RKO (cell line): Measurements from ENCODE around the gene ZFR2.
A peak's percentile ranks its signal among the peaks of the same experiment; 100 is the strongest.
"Not testable (repeated sequence)": the region's sequence is repeated elsewhere in the genome, so short reads cannot be mapped to it uniquely, and the experiment has no call there.

ENCODE experiments used
- DNase-seq: peaks from one replicate; pipeline ENCODE4 v3.0.0-alpha.2; 2016; ENCODE audit warnings: low spot score

ZFR2 gene

GRCh38 chr19:3836887-3837286 is 32.0 kb downstream of the ZFR2 start:
- no peak for DNase-seq

- DNase-seq = no peak
Measured at GRCh38 chr19:3835055-3835435, 33.8 kb downstream of the ZFR2 start.

- DNase-seq = no peak
Measured at GRCh38 chr19:3834349-3835054, 34.3 kb downstream of the ZFR2 start.

- no peak for DNase-seq
Measured at GRCh38 chr19:3833578-3834348, 35.1 kb downstream of the ZFR2 start.

GRCh38 chr19:3832001-3832400 is 36.8 kb downstream of the ZFR2 start:
- DNase-seq = no peak

GRCh38 chr19:3831601-3832000 is 37.2 kb downstream of the ZFR2 start:
- no peak for DNase-seq

- no peak for DNase-seq
Measured at GRCh38 chr19:3830621-3831589, 37.9 kb downstream of the ZFR2 start.

GRCh38 chr19:3827306-3827705 is 41.5 kb downstream of the ZFR2 start:
- DNase-seq = no peak

- no peak for DNase-seq
Measured at GRCh38 chr19:3826163-3826562, 42.7 kb downstream of the ZFR2 start.

- no peak for DNase-seq
Measured at GRCh38 chr19:3825286-3825956, 43.4 kb downstream of the ZFR2 start.

- no peak for DNase-seq
Measured at GRCh38 chr19:3823350-3823713, 45.5 kb downstream of the ZFR2 start.

GRCh38 chr19:3822683-3823349 is 46.0 kb downstream of the ZFR2 start:
- DNase-seq = no peak

GRCh38 chr19:3821857-3822364 is 46.9 kb downstream of the ZFR2 start:
- no peak for DNase-seq

GRCh38 chr19:3821156-3821555 is 47.7 kb downstream of the ZFR2 start:
- DNase-seq = no peak

- DNase-seq = no peak
Measured at GRCh38 chr19:3819989-3820388, 48.8 kb downstream of the ZFR2 start.

GRCh38 chr19:3818918-3819317 is 49.9 kb downstream of the ZFR2 start:
- DNase-seq = no peak

- peak; percentile 80 for DNase-seq
Measured at GRCh38 chr19:3818466-3818865, 50.4 kb downstream of the ZFR2 start.

- no peak for DNase-seq
Measured at GRCh38 chr19:3817761-3818160, 51.1 kb downstream of the ZFR2 start.

- DNase-seq = no peak
Measured at GRCh38 chr19:3816566-3817218, 52.1 kb downstream of the ZFR2 start.

GRCh38 chr19:3816148-3816547 is 52.7 kb downstream of the ZFR2 start:
- DNase-seq = not testable (repeated sequence)

- DNase-seq = no peak
Measured at GRCh38 chr19:3814648-3815047, 54.2 kb downstream of the ZFR2 start.
